Stomach (tissue), 4 donors: ENCODE results near the gene PAK2.

ENCODE experiments used
- CTCF ChIP-seq, 7 experiments: fragments of 450-650 bp in 4 of 7; fragments of 200-600 bp in 3 of 7; sonication (generic) in 3 of 7; IDR thresholded peaks; one replicate each; pipeline ENCODE4 v1.5.1; 2016 to 2019; ENCODE audit warnings: antibody characterized with exemption in 7 of 7, control low read depth in 2 of 7, mild to moderate bottlenecking in 1 of 7
- POLR2A ChIP-seq, 4 donors: fragments of 450-650 bp; IDR thresholded peaks; one replicate each; pipeline ENCODE4 v1.6.1; 2016; ENCODE audit warnings: antibody characterized with exemption in 4 of 4, control low read depth in 2 of 4, mild to moderate bottlenecking in 1 of 4, moderate library complexity in 1 of 4
- POLR2AphosphoS5 ChIP-seq, 3 donors: sonication (generic); formaldehyde crosslinking; IDR thresholded peaks; one replicate each; pipeline ENCODE4 v1.6.1; 2016; ENCODE audit warnings: antibody characterized with exemption in 3 of 3

DNA sequence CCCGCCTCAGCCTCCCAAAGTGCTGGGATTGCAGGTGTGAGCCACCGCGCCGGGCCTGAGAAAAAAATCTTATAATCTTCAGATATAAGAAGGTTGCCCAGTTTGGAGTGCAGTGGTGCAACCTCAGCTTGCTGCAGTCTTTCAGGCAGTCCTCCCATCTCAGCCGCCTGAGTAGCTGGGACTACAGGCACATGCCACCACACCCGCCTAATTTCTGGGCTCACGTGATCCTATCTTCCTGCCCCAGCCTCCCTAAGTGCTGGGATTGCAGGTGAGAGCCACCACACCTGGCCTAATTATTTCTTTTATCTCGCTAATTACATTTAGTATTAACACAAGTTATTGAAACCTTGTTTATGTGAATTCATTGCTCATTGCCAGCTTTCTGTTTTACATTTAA lies 13.5 kb downstream of the PAK2 start:
- TF ChIP-seq CTCF (IDR thresholded peaks at IDR 0.05): no peak
- TF ChIP-seq POLR2AphosphoS5 (IDR thresholded peaks at IDR 0.05): no peak
- no peak for TF ChIP-seq POLR2A (IDR thresholded peaks at IDR 0.05)
